ENCODE measurements around the gene PGAP6. TPM values are rescaled to one million over a fixed set of nuclear protein-coding genes. Genes with fewer than 3 reads are reported as not detected.
"Not testable (repeated sequence)": the region's sequence is repeated elsewhere in the genome, so short reads cannot be mapped to it uniquely, and the experiment has no call there.

PGAP6 gene
- total RNA-seq, 1 experiment from 2014 or later, result 29.6 TPM

DNA sequence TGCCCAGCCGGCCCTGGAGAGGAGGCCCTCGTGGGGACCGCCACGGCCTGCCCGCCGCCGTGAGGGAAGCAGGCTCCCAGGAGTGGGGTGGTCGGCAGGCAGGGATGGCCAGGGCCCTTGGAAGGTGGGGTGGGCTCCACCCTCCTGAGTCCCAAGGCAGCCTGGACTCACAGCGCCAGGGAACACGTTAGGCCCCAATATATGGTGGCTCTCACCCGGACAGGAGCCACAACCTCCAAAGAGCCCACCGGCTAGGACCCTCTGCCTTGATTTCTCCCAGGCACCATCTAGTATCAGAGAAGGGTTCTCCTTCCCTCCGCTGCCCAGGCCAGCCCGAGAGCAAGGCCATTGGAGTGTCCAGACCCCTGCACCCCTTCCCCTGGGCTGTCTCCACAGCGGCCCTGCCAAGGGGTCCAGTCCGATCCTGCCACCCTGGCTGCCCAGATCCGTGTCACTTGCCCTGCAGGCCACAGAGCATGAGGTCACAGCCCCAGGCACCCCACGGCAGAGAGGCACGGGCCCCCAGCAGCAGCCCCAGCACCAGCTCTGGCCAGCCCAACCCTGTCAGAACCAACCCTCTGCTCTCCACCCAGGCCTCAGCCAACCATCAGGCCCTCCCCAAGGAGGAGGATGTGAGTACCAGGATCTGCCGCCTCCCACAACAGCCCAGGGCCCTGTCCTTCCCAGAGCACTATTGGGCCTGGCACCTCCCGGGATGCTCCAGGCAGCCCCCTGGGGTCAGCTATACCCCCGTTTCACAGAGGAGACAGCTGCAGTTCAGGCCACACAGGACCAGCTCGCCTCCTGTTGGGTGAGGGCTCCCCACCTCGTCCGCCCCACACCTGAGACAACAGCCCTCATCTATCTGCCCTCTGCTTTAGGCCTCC lies 28.1 kb downstream of the PGAP6 start:
- DNase-seq (ENCODE audit: extremely low read depth, low read depth), result no peak

DNA sequence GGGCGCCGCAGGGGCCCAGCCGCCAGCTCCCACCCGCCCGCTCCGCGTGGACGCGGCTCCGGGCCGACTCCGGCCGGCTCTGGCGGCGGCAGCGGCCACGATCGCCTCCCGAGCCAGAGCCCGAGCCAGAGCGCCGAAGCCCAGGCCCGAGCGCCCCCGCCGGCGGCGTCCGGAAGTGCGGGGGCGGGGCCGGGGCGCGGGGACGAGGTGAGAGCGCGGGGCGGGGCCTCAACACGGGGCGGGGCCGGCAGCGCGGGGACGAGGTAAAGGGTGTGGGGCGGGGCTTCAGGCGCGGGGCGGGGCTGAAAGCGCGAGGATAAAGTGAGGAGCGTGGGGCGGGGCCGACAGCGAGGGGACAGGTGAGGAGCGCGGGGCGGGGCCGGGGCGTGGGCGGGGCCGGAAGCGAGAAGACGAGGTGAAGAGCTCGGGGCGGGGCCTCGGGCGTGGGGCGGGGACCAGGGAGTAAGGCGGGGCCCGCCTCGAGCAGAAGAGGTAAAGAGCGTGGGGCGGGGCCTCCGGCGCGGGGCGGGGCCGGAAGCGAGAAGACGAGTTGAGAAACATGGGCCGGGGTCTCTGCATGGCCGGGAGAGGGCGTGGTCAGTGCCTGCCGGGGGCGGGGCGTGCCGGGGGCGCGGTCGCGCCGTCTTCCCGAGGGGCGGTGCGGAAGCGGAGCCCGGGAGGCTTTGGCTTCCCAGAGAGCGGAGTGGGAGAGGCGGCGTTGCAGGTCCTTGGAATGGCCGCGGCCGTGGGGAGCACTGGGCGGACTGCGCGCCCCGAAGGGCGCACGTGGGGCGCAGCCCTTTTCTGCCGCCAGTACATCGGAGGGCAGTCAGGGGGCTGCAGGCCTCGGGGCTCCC lies 29.0 kb downstream of the PGAP6 start, which contains the start of gene AXIN1:
AXIN1 (minus strand) TSS at position 177 of the 857 bp plus-strand sequence. CDS start 5,698 bp downstream, outside the sequence.
- peak; percentile 98 for DNase-seq (ENCODE audit: extremely low read depth, low read depth)

DNA sequence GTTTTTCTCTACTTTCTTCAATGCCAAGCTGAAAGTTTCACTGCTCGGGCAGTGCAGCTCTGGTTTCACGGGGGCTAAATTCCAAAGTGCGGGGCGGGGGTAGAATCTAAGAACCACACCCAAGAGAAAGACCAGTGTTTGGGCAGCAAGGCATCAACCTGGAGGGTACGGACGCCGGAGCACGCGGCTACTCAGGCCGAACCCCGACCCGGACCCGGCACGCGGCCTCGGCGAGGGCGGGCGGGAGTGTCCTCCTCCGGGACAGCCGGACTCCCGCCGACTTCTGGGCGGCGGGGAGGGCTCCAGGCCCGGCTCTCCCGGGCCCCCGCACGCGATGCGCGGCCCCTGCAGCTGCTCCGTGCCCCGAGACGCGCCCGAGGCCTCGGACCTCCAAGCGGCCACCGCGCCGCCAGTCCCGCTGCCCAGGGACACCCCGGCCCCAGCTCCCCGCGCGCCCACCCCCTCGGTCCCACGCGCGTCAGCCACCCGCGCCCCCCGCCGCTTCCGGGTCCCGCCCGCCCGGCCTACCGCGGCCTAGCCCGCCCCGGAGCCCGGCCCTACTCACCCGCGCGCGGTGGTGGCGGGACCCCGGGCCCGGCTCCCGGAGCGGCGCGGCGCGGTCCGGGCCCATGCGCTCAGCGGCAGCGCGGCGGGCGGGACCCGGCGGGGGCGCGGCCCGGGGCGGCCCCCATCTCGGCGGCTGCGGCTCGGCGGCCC lies 29.8 kb downstream of the PGAP6 start:
- no peak for DNase-seq (ENCODE audit: extremely low read depth, low read depth)

DNA sequence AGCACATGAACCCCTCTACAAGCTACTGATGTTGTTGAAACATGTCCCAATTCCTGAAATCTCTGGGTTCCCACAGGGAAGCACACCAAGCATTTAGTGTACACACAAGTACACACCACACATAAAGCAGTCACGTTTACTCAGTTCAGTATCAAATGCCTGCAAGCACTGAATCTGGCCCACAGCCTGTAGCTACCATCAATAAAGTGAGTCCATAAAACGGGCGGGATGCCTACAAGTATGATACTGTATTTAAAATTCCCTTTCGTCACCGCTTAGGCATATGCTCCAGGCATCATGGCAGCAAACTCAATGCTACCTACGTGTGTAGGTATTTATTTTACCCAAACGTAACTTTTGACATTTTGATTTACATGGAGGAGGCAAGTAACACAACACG lies 31.6 kb downstream of the PGAP6 start:
- DNase-seq (ENCODE audit: extremely low read depth, low read depth), result no peak

DNA sequence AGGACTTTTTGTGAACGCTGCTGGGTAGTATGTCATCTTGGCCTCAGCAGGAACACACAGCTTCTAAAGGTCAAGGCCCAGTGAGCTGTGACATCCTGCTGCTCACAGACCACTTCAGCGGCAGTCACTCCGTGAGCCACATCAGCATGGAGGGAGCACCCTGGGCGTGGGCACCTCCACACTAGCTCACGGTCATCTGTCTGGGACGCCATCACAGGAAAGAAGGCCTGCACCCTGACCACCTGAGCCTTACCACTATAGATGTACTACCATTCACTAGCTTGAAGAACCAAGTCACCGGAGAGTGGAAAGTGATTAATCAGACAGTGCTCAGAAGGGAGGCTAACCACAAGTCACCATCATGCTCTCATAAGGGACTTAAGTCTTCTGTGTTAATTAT lies 32.6 kb downstream of the PGAP6 start:
- no peak for DNase-seq (ENCODE audit: extremely low read depth, low read depth)

DNA sequence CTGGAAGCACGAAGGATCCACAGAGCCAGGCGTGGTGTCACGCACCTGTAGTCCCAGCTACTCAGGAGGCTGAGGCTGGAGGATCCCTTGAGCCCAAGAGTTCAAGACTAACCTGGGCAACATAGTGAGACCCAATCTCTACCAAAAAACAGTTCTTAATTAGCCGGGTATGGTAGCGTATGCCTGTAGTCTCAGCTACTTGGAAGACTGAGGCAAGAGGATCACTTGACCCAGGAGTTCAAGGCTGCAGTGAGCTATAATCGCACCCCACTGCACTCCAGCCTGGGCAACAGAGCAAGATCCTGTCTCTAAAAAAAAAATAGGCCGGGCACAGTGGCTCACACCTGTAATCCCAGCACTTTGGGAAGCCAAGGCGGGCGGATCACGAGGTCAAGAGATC lies 33.3 kb downstream of the PGAP6 start:
- DNase-seq (ENCODE audit: extremely low read depth, low read depth), result not testable (repeated sequence)

DNA sequence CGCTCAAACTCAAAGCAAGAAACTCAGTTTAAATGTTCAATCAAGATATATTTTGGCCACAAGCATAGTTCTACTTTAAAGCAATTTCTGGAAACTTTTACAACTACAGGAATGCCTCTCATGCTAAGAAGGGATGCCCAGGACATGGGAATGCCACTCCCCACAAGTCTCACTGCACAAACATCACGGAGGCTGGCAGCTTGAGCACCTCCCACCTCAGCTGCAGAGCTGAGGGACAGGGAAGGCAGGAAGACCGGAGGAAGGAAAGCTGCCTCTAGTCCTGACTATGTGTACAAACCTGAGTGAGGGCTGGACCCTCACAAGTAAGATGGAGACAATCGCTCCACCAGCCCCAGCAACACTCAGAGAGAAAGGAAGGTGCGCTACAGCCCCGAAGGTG lies 34.6 kb downstream of the PGAP6 start:
- DNase-seq (ENCODE audit: extremely low read depth, low read depth), result no peak

DNA sequence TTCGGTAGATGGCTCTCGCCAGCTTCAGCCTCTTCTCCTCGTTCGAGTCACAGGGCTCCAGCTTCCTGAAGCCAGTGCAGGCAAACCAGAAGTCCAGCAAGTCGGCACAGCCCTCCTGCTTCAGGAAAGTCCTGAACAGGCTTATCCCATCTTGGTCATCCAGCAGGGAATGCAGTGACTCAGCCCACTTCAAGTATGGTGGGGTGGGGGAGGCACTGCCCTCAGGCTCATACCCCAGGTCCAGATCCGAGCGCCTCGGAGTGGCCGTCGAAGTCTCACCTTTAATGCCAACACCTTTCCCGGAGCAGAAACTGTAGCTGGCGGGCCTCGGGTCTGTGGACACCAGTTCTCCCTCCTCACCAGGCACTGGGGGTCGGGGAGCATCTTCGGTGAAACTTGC lies 35.2 kb downstream of the PGAP6 start:
- no peak for DNase-seq (ENCODE audit: extremely low read depth, low read depth)

DNA sequence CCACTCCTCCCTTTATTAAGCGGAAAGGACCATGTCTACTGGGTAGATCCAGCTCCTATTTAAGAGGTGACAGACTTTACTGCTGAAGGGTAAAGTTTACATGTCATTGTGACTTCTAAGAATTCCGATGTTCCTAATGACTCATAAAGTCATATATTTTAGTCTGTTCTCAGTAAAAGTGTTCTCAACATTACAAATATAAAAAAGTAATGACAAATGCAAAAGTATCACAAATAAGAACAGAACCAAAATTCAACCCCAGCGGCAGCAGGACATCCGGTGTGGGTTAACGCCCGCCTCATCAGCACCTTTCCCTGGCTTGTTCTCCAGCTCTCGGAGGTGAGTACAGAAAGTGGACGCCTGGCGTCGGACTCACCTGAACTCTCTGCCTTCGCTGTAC lies 36.0 kb downstream of the PGAP6 start:
- DNase-seq (ENCODE audit: extremely low read depth, low read depth), result no peak

DNA sequence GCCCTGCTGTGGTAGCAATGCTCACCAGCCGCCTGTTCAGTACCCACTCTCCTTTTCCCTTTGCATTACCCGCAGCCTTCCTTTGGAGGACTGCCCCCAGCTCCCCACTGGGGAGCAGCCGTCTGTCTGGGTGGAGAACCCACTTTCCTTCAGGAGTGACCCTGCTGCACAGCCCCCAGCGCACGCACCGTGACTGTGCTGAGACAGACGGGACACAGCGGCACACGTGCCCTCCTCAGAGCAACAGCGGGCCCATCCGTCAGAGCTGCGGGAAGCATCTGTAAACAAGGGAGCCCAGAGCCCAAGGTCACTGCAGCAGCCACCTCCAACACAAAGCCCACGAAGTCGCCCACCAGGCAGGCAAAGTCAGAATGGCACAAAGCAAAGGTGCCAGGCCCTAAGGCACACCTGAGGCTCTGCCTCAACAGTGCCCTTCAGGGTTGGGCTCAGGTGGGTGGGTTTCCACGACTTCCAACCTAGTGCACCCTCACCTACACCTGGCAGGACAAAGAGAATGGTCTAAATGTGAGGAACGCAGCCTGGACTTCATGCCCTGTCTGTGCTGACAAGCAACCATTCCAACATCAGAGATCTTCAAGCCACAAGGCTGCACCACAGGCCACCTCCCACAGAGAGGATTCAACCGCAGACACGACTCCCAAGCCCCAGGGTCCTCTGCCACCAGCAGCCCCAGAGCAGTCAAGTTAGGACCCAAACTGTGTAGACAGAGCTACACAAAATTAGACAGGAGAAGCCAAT lies 39.1 kb downstream of the PGAP6 start:
- no peak for DNase-seq (ENCODE audit: extremely low read depth, low read depth)

DNA sequence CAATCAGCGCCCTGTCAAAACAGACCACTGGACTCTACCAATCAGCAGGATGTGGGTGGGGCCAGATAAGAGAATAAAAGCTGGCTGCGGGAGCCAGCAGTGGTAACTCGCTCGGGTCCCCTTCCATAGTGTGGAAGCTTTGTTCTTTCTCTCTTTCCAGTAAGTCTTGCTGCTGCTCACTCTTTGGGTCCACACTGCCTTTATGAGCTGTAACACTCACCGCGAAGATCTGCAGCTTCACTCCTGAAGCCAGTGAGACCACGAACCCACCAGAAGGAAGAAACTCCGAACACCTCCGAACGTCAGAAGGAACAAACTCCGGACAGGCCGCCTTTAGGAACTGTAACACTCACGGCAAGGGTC lies 39.8 kb downstream of the PGAP6 start:
- DNase-seq (ENCODE audit: extremely low read depth, low read depth), result not testable (repeated sequence)

DNA sequence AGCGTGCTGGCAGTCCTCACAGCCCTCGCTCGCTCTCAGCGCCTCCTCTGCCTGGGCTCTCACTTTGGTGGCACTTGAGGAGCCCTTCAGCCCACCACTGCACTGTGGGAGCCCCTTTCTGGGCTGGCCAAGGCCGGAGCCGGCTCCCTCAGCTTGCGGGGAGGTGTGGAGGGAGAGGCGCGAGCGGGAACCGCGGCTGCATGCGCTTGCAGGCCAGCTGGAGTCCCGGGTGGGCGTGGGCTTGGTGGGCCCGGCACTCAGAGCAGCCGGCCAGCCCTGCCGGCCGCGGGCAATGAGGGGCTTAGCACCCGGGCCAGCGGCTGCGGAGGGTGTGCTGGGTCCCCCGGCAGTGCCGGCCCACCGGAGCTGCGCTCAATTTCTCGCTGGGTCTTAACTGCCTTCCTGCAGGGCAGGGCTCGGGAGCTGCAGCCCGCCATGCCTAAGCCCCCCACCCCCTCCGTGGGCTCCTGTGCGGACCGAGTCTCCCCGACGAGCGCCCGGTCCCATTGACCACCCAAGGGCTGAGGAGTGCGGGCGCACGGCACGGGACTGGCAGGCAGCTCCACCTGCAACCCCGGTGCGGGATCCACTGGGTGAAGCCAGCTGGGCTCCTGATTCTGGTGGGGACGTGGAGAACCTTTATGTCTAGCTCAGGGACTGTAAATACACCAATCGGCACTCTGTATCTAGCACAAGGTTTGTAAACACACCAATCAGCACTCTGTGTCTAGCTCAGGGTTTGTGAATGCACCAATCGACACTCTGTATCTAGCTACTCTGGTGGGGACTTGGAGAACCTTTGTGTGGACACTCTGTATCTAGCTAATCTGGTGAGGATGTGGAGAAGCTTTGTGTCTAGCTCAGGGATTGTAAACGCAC lies 40.4 kb downstream of the PGAP6 start:
- DNase-seq (ENCODE audit: extremely low read depth, low read depth), result not testable (repeated sequence)

DNA sequence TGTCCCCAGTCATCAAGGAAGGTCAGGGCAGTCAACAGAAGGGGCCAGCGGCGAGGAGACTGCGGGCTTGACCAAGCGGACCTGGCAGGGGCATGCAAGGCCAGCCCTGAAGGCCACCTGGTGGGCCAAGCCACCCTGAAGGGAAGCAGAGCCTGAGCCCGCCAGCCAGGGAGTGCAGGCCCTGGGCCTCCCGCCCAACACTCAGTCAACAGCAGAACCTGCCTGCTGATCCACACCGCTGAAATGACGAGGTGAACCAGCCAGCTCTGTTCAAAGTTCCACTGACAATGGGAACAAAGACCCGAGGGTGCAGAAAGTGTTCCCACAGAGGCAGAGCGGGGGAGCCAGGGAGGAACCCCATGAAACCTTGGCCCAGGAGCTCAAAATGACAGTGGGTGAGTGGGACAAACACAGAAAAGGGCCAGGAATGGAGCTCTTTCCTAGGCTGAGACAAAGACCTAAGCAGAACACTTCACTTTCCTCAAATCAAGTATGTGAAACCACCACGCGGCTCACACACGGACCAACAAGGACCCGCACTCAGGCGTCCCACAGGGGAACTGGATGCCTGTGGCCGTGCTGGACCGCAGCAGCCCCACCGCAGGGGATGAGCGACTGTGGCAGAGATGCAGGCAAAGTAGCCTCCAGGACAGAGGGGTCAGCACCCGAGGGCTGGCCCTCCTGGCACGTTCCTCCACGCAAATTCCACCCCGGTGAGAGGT lies 41.2 kb downstream of the PGAP6 start:
- no peak for DNase-seq (ENCODE audit: extremely low read depth, low read depth)

DNA sequence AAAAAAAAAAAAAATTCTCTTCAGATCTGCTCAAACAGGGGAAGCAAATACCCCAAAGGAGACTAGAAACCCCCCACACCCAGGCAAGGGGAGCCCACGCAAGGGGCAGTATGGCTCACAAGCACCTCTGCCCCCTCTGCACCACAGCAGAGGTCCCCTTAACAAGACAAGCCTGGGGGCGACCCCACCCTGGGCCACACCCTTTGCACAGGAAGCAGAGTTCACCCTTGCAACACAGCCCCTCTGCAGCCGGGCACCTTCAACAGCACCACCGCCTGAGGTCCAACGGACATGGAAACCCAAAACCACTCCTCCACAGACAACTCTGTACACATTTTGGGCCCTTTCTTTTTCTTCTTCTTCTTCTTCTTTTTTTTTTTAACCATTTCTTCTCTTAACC lies 42.1 kb downstream of the PGAP6 start:
- no peak for DNase-seq (ENCODE audit: extremely low read depth, low read depth)

DNA sequence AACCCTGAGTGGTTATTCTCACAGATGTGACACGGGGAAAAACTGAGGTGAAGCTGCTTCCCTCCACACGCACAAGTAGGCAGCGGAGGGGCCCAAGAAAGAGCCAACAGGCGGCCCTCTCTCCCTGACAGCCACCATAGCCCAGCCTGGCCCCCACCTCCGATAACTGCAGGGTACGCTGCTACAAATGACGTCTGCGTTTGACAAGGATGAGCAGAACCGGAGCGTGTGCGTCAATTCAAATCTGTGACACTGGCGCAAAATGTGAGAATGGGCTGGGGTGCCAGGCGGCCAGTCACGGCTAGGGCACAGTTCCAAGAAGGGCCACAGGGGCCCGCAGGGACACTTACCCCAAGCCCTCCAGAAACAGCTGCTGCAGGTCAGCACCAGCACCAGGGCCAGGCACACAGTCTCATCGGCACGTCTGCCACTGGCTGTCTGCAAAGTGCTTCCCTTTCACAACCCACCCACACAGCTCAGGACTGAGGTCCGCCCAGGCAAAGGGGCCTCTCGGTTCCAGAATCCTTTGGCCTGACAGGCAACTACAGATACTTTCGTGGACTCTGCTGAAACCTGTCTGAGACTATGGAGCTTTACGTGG lies 43.7 kb downstream of the PGAP6 start:
- no peak for DNase-seq (ENCODE audit: extremely low read depth, low read depth)

DNA sequence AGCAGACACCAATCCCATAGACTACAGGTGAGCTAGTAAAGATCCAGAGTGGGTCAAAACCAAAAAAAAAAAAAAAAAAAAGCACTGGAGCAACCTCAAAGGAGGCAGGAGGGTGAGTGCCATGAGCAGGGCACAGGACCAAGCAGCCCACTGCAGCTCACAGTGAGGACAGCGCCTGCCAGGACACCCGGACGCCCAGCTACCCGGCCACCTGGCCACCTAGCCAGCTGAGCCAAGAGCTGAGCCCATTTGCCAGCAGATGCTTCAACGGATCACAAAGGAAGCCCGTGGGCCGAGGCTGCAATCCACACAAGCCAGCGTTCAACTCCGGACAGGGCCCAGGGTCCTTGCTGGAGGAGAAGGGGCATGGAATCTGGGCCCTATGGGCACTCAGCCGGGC lies 44.3 kb downstream of the PGAP6 start:
- DNase-seq (ENCODE audit: extremely low read depth, low read depth), result no peak

DNA sequence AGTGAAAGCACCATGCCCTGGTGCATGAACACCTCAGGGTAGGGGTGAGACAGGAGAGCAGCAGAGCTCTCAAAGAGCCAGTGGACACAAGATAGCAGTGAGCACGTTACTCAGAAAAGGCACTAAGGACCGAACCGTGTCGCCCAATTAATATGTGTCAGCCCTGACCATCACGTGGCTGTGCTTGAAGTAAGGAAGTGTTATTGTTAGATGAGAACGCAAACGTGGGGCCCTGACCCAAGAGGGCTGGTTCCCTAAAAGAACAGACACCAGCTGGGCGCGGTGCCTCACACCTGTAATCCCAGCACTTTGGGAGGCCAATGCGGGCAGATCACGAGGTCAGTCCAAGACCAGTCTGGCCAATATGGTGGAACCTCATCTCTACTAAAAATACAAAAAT lies 45.5 kb downstream of the PGAP6 start:
- no peak for DNase-seq (ENCODE audit: extremely low read depth, low read depth)

Data from NCI-H460 (cell line).